ENCODE data around the gene GNAT1.

The GNAT1 gene

GRCh38 chr3:50171540-50172301 lies 19.7 kb upstream of the GNAT1 start:
- TF ChIP-seq CTCF (IDR thresholded peaks at IDR 0.05; ENCODE audit: insufficient read depth, low read length, poor library complexity, severe bottlenecking): no peak
- no peak for DNase-seq (ENCODE audit: extremely low read depth, insufficient read length)
- no peak overlapping the region for H3K4me3 ChIP-seq (replicated peaks; ENCODE audit: low read depth, low read length)
- no peaks in the 10 kb centered on the region; the same call in 1 of the 2 replicates for H3K27me3 ChIP-seq (replicated peaks; ENCODE audit: control insufficient read depth, insufficient read depth, low read length)
- H3K36me3 ChIP-seq (ENCODE audit: control insufficient read depth, insufficient read depth, low read length): no peaks in the 10 kb centered on the region

GRCh38 chr3:50172626-50173220 lies 18.7 kb upstream of the GNAT1 start:
- no peak for DNase-seq (ENCODE audit: extremely low read depth, insufficient read length)
- Histone ChIP-seq H3K27me3 (replicated peaks; ENCODE audit: control insufficient read depth, insufficient read depth, low read length) (no peaks in the 10 kb centered on the region; the same call in 1 of the 2 replicates), H3K4me3 (replicated peaks; ENCODE audit: low read depth, low read length) (no peak overlapping the region), H3K36me3 (ENCODE audit: control insufficient read depth, insufficient read depth, low read length) (no peaks in the 10 kb centered on the region)
- no peak for TF ChIP-seq CTCF (IDR thresholded peaks at IDR 0.05; ENCODE audit: insufficient read depth, low read length, poor library complexity, severe bottlenecking)

GRCh38 chr3:50173685-50174516 lies 17.5 kb upstream of the GNAT1 start:
- DNase-seq (ENCODE audit: extremely low read depth, insufficient read length): no peak
- H3K36me3 ChIP-seq (ENCODE audit: control insufficient read depth, insufficient read depth, low read length): no peaks in the 10 kb centered on the region
- no peak for TF ChIP-seq CTCF (IDR thresholded peaks at IDR 0.05; ENCODE audit: insufficient read depth, low read length, poor library complexity, severe bottlenecking)
- H3K4me3 ChIP-seq (replicated peaks; ENCODE audit: low read depth, low read length): no peak overlapping the region
- no peaks in the 10 kb centered on the region; the same call in 1 of the 2 replicates for H3K27me3 ChIP-seq (replicated peaks; ENCODE audit: control insufficient read depth, insufficient read depth, low read length)

DNA sequence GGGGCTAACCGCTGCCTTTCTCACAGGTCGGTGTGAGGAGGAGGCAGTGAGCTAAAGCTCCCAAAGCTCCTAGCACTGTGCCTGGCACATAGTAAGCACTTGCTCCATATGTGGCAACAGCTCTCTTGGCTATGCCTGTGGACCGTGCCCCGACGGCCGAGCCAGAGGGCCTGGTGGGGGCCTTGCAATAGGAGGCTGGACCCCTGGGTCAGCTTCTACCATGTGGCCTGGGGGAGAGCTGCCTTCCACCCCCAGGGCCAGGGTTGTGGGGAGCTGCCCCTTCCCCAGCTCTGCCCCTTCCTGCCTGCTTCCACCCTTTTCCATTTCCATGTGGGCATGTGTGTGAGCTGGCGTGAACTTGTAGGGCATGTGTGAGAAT lies 16.9 kb upstream of the GNAT1 start:
- TF ChIP-seq CTCF (IDR thresholded peaks at IDR 0.05; ENCODE audit: insufficient read depth, low read length, poor library complexity, severe bottlenecking): no peak
- Histone ChIP-seq H3K36me3 (ENCODE audit: control insufficient read depth, insufficient read depth, low read length) (no peaks in the 10 kb centered on the region), H3K4me3 (replicated peaks; ENCODE audit: low read depth, low read length) (no peak overlapping the region), H3K27me3 (replicated peaks; ENCODE audit: control insufficient read depth, insufficient read depth, low read length) (no peaks in the 10 kb centered on the region; the same call in 1 of the 2 replicates)
- no peak for DNase-seq (ENCODE audit: extremely low read depth, insufficient read length)

- no peak for TF ChIP-seq CTCF (IDR thresholded peaks at IDR 0.05; ENCODE audit: insufficient read depth, low read length, poor library complexity, severe bottlenecking)
- no peak overlapping the region for H3K4me3 ChIP-seq (replicated peaks; ENCODE audit: low read depth, low read length)
- H3K27me3 ChIP-seq (replicated peaks; ENCODE audit: control insufficient read depth, insufficient read depth, low read length): no peaks in the 10 kb centered on the region; the same call in 1 of the 2 replicates
- H3K36me3 ChIP-seq (ENCODE audit: control insufficient read depth, insufficient read depth, low read length): no peaks in the 10 kb centered on the region
- DNase-seq (ENCODE audit: extremely low read depth, insufficient read length): no peak
These were observed 16.4 kb upstream of the GNAT1 start for GRCh38 chr3:50174947-50175524.

Data from GM06990 (cell line).